ENCODE measurements around the gene THSD7B.

The THSD7B gene

DNA sequence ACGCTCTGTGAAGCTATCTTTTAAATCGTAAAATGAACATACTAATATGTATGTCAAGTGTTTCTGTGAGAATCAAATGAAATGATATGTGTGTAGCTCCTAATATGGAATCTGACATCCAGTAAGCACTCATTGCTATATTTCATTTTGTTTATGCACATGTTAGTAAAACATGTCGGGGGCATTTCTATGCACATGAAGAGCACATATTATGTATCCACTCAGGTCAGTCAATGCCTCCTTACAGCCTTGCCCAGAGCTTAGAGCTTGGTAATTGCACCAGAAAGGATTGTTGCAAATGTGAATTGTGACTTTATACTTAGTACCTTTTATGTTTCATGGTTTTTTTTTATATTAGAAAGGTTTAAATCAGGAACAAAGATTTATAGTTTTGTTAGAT is 735.3 kb downstream of the THSD7B start:
- TF ChIP-seq EZH2phosphoT487 (IDR thresholded peaks at IDR 0.05; ENCODE audit: borderline replicate concordance, low read length) = no peak
- TF ChIP-seq CTCF (IDR thresholded peaks at IDR 0.05; ENCODE audit: low read depth, low read length, poor library complexity, severe bottlenecking) = no peak
- H4K20me1 ChIP-seq (ENCODE audit: control insufficient read depth, insufficient read depth, low read depth, low read length) = no peaks in the 10 kb centered on the region

GRCh38 chr2:137507237-137507636 is 741.9 kb downstream of the THSD7B start:
- H3K27ac ChIP-seq (ENCODE audit: low read depth, low read length) = no peak overlapping the region
- no peaks in the 10 kb centered on the region for H3K27me3 ChIP-seq (ENCODE audit: control insufficient read depth, low read length)
- H3F3A ChIP-seq (ENCODE audit: control insufficient read depth, insufficient read depth) = no peaks in the 10 kb centered on the region
- no peaks in the 10 kb centered on the region for H3K9me2 ChIP-seq (replicated peaks; ENCODE audit: control insufficient read depth, low read length)
- no peaks in the 10 kb centered on the region for H3K9me3 ChIP-seq (ENCODE audit: control insufficient read depth, insufficient read depth, low read length)
- no peaks in the 10 kb centered on the region for H3K4me1 ChIP-seq (ENCODE audit: control insufficient read depth, low read length)
- H3K36me3 ChIP-seq (ENCODE audit: control insufficient read depth, low read length) = no peaks in the 10 kb centered on the region
- H3K4me2 ChIP-seq (ENCODE audit: low read length) = no peak overlapping the region
- H3K79me2 ChIP-seq (ENCODE audit: control insufficient read depth, low read length) = no peaks in the 10 kb centered on the region
- TF ChIP-seq EZH2phosphoT487 (IDR thresholded peaks at IDR 0.05; ENCODE audit: borderline replicate concordance, low read length) = no peak
- no peak for TF ChIP-seq CTCF (IDR thresholded peaks at IDR 0.05; ENCODE audit: low read depth, low read length, poor library complexity, severe bottlenecking)
- H4K20me1 ChIP-seq (ENCODE audit: control insufficient read depth, insufficient read depth, low read depth, low read length) = no peaks in the 10 kb centered on the region
- H3K4me3 ChIP-seq (ENCODE audit: low read length) = no peak overlapping the region

More for the DNA sequence above, 735.3 kb downstream of the THSD7B start:
- Histone ChIP-seq H3K9me2 (replicated peaks; ENCODE audit: control insufficient read depth, low read length) (no peaks in the 10 kb centered on the region), H3K27ac (ENCODE audit: low read depth, low read length) (no peak overlapping the region), H3K36me3 (ENCODE audit: control insufficient read depth, low read length) (no peaks in the 10 kb centered on the region), H3K27me3 (ENCODE audit: control insufficient read depth, low read length) (no peaks in the 10 kb centered on the region), H3K9me3 (ENCODE audit: control insufficient read depth, insufficient read depth, low read length) (no peaks in the 10 kb centered on the region), H3F3A (ENCODE audit: control insufficient read depth, insufficient read depth) (no peaks in the 10 kb centered on the region), H3K4me3 (ENCODE audit: low read length) (no peak overlapping the region), H3K4me2 (ENCODE audit: low read length) (no peak overlapping the region), H3K4me1 (ENCODE audit: control insufficient read depth, low read length) (no peaks in the 10 kb centered on the region), H3K79me2 (ENCODE audit: control insufficient read depth, low read length) (no peaks in the 10 kb centered on the region)

- Histone ChIP-seq H4K20me1 (ENCODE audit: control insufficient read depth, insufficient read depth, low read depth, low read length) (no peaks in the 10 kb centered on the region), H3K9me2 (replicated peaks; ENCODE audit: control insufficient read depth, low read length) (no peaks in the 10 kb centered on the region), H3F3A (ENCODE audit: control insufficient read depth, insufficient read depth) (no peaks in the 10 kb centered on the region), H3K27ac (ENCODE audit: low read depth, low read length) (no peak overlapping the region), H3K9me3 (ENCODE audit: control insufficient read depth, insufficient read depth, low read length) (no peaks in the 10 kb centered on the region), H3K27me3 (ENCODE audit: control insufficient read depth, low read length) (no peaks in the 10 kb centered on the region), H3K79me2 (ENCODE audit: control insufficient read depth, low read length) (no peaks in the 10 kb centered on the region), H3K4me3 (ENCODE audit: low read length) (no peak overlapping the region), H3K4me2 (ENCODE audit: low read length) (no peak overlapping the region), H3K36me3 (ENCODE audit: control insufficient read depth, low read length) (no peaks in the 10 kb centered on the region), H3K4me1 (ENCODE audit: control insufficient read depth, low read length) (no peaks in the 10 kb centered on the region)
- no peak for TF ChIP-seq EZH2phosphoT487 (IDR thresholded peaks at IDR 0.05; ENCODE audit: borderline replicate concordance, low read length)
- no peak for TF ChIP-seq CTCF (IDR thresholded peaks at IDR 0.05; ENCODE audit: low read depth, low read length, poor library complexity, severe bottlenecking)
Measured at GRCh38 chr2:137508739-137509384, 743.5 kb downstream of the THSD7B start.

Measured in DOHH2 (cell line).